Renal cortex interstitium (tissue), 15 donors: ENCODE measurements around the gene CNTLN. TPM values are rescaled to one million over a fixed set of nuclear protein-coding genes. Genes with fewer than 3 reads are reported as not detected.

Experiments used
- DNase-seq, 11 donors: peaks; one replicate each; pipeline ENCODE4 v3.0.0-alpha.2; 2013; ENCODE audit warnings: low read depth in 9 of 11, low spot score in 4 of 11; ENCODE audit errors: extremely low read depth in 1 of 11
- long read RNA-seq, 16 experiments: transcript quantifications; one replicate each; lab custom pipeline, GENCODE V29; 2026
- polyA plus RNA-seq, 3 donors: library from polyadenylated mRNA; unstranded; fragments of 120-200 nt; gene quantifications; one replicate each; pipeline ENCODE4 v1.2.1, GENCODE V29; 2013; ENCODE audit not compliant: insufficient read length in 3 of 3

Gene CNTLN, protein sequence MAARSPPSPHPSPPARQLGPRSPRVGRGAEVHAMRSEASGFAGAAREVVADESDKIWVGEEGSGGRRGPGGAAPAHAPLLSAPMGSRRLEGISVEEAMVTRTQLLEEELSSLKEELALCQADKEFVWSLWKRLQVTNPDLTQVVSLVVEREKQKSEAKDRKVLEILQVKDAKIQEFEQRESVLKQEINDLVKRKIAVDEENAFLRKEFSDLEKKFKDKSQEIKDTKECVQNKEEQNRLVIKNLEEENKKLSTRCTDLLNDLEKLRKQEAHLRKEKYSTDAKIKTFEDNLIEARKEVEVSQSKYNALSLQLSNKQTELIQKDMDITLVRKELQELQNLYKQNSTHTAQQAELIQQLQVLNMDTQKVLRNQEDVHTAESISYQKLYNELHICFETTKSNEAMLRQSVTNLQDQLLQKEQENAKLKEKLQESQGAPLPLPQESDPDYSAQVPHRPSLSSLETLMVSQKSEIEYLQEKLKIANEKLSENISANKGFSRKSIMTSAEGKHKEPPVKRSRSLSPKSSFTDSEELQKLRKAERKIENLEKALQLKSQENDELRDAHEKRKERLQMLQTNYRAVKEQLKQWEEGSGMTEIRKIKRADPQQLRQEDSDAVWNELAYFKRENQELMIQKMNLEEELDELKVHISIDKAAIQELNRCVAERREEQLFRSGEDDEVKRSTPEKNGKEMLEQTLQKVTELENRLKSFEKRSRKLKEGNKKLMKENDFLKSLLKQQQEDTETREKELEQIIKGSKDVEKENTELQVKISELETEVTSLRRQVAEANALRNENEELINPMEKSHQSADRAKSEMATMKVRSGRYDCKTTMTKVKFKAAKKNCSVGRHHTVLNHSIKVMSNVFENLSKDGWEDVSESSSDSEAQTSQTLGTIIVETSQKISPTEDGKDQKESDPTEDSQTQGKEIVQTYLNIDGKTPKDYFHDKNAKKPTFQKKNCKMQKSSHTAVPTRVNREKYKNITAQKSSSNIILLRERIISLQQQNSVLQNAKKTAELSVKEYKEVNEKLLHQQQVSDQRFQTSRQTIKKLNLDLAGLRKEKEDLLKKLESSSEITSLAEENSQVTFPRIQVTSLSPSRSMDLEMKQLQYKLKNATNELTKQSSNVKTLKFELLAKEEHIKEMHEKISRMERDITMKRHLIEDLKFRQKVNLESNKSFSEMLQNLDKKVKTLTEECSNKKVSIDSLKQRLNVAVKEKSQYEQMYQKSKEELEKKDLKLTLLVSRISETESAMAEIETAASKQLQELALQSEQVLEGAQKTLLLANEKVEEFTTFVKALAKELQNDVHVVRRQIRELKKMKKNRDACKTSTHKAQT (N-terminal part only)
- polyA plus RNA-seq: 10 to 100 TPM; 11.3 to 16.3 (median 12.2) TPM
- long read RNA-seq, donor 1: 0 reads
- long read RNA-seq, donor 2: 0 reads
- long read RNA-seq, donor 3, full-length matches to known transcripts: 2 of 2 reads
- long read RNA-seq, donor 3, partial matches to known transcripts: 0 of 2 reads
- long read RNA-seq, donor 3, other reads (novel, unspliced or antisense): 0 of 2 reads
- long read RNA-seq, donor 4, partial matches to known transcripts: 0 of 1 reads
- long read RNA-seq, donor 4, other reads (novel, unspliced or antisense): 0 of 1 reads
- long read RNA-seq, donor 5: 0 reads
- long read RNA-seq, donor 6: 0 reads
- long read RNA-seq, donor 7, full-length matches to known transcripts: 2 of 2 reads
- long read RNA-seq, donor 7, partial matches to known transcripts: 0 of 2 reads
- long read RNA-seq, donor 7, other reads (novel, unspliced or antisense): 0 of 2 reads
- long read RNA-seq, donor 8, full-length matches to known transcripts: 1 of 1 reads
- long read RNA-seq, donor 8, partial matches to known transcripts: 0 of 1 reads
- long read RNA-seq, donor 8, other reads (novel, unspliced or antisense): 0 of 1 reads
- long read RNA-seq, donor 9, full-length matches to known transcripts: 1 of 1 reads
- long read RNA-seq, donor 9, partial matches to known transcripts: 0 of 1 reads
- long read RNA-seq, donor 9, other reads (novel, unspliced or antisense): 0 of 1 reads
- long read RNA-seq, donor 10: 0 reads
- long read RNA-seq, donor 11: 0 reads
- long read RNA-seq, donor 12: 0 reads
- long read RNA-seq, donor 13: 0 reads
- long read RNA-seq, donor 14, full-length matches to known transcripts: 3 of 3 reads
- long read RNA-seq, donor 14, partial matches to known transcripts: 0 of 3 reads
- long read RNA-seq, donor 14, other reads (novel, unspliced or antisense): 0 of 3 reads
- long read RNA-seq, donor 15, full-length matches to known transcripts: 1 of 1 reads
- long read RNA-seq, donor 15, partial matches to known transcripts: 0 of 1 reads
- long read RNA-seq, donor 15, other reads (novel, unspliced or antisense): 0 of 1 reads
- long read RNA-seq, donor 16, full-length matches to known transcripts: 1 of 1 reads
- long read RNA-seq, donor 16, partial matches to known transcripts: 0 of 1 reads
- long read RNA-seq, donor 16, other reads (novel, unspliced or antisense): 0 of 1 reads

- DNase-seq: peak; percentile 76 to 91 (median 90)
Observed at GRCh38 chr9:17134396-17135294, at the start of gene CNTLN. Gene CNTLN (plus strand): TSS chr9:17135040. CDS start chr9:17135066, 26 bp downstream.

- DNase-seq: no peak
Observed at GRCh38 chr9:17088566-17088965, 46.3 kb upstream of the CNTLN start.

DNA sequence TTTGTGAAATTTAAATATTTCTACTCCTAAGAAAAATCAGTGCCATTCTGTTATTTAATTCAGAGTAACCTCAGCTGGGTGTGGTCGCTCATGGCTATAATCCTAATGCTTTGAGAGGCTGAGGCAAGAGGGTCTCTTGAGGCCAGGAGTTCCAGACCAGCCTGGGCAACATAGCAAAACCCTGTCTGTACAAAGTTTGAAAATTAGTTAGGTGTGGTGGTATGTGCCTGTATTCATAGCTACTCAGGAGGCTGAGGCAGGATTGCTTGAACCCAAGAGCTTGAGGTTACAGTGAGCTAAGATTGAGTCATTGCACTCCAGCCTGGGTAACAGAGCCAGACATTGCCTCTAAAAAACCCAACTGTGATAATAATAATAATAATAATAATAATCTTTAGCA lies 44.8 kb upstream of the CNTLN start:
- DNase-seq: no peak

- peak in 2 of 11 donors; percentile 7 to 18 for DNase-seq
Observed at GRCh38 chr9:17116400-17116837, 18.4 kb upstream of the CNTLN start.

DNA sequence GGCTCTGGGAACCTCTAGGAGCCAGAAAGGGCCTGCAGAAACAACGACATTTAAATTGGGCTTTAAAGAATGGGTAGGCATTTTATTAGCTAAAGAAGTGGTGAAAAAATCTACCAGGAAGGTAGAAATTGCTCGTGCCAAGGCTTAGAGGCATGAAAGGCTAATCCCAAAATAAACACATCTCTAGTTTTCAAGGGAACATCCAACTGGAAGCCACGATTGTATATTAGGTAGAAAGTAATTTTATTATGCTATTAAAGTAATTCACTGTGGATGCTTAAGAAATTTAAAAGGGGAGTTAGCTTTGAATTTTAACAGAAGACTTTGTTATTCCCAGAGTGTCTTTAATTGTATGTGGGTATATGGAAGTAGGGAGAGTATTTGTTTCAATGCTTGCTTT lies 17.5 kb upstream of the CNTLN start:
- DNase-seq: no peak

DNA sequence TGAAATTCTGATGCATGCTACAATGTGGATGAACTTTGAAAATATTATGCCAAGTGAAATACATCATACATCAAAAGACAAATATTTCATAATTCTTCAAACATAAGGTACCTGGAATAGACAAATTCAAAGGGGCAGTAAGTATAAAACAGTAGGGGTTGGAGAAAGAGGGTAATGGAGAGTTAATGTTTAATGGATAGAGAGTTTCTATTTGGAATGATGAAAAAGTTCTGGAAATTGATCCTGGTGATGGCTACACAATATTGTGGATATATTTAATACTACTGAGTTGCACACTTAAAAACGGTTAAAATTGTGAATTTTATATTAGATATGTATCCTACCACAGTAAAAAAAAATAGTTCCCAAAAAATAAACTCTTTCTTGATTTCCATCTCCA lies 14.6 kb upstream of the CNTLN start:
- no peak for DNase-seq

GRCh38 chr9:17121264-17121663 lies 13.6 kb upstream of the CNTLN start:
- no peak for DNase-seq

DNA sequence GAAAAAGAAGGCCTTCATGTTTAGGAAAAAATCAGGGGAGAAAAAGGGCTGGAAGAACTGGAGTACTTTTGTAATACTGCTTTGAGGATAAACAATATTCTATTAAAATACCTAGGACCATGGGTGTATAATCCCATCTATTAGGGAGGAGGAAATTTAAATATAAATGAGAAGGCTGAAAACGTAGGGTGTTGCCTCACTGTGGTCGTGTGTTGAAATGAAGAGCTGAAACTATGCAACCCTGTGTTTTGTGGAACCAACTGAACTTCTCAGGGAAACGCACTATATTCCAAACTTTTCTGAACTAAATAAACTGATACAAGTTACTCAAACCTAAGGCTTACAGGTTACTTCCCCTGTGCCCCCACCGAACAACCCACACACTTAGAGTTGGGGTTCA lies 4.5 kb upstream of the CNTLN start:
- no peak for DNase-seq

GRCh38 chr9:17130725-17131124 lies 4.1 kb upstream of the CNTLN start:
- DNase-seq: no peak

- DNase-seq: no peak
Observed at GRCh38 chr9:17131494-17131893, 3.3 kb upstream of the CNTLN start.

- peak in 10 of 11 donors; percentile 27 to 47 (median 39) for DNase-seq
Observed at GRCh38 chr9:17135295-17136160, 688 bp downstream of the CNTLN start.

DNA sequence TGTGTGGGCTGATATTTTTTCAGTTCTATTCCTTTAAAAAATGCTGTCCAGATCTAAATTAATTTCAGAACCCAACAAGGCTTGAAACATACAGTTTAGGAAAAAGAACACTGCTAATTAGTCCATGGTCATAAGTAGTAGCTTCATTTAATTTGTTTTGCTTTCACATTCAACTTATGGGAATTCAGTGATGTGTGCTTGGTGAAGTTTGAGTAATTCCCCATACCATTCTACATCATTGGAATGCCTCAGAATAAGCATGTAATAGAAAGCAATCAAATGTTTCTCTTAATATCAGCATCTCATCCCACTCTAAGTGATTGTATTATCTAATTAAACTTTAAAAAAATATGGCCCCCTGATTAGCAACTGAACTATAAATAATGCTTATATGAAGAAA lies 2.7 kb downstream of the CNTLN start:
- no peak for DNase-seq

DNA sequence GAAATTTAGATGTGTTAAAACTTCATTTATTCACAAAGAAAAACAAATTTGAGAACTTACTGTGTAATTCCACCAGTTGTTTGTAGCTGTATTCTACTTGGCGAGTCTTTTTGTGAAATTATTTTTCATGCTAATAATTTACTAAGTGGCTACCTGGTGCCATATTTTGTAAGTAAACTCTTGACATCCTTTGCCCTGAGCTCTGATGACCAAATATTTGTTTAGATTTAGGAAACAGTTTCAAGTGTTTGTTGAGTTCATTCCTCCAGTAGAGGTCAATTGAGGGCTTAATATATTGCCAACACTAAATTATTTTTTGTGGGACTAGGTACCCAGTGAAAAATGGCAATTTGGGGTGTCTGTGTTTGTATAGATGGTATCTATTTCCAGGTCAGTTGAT lies 3.7 kb downstream of the CNTLN start:
- no peak for DNase-seq

DNA sequence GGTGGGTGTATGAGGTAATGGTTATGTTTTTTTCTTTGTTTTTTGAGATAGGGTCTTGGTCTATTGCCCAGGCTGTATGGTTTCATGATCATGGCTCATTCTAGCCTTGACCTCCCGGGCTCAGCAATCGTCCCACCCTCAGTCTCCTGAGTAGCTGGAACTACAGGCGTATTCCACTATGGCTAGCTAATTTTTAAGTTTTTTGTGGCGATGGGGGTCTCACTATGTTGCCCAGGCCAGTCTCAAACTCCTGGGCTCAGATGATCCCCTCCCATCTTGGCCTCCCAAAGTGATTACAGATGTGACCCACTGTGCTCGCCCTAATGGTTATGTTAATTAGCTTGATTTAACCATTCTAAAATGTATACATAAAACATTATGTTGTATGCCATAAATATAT lies 5.6 kb downstream of the CNTLN start:
- DNase-seq: no peak

DNA sequence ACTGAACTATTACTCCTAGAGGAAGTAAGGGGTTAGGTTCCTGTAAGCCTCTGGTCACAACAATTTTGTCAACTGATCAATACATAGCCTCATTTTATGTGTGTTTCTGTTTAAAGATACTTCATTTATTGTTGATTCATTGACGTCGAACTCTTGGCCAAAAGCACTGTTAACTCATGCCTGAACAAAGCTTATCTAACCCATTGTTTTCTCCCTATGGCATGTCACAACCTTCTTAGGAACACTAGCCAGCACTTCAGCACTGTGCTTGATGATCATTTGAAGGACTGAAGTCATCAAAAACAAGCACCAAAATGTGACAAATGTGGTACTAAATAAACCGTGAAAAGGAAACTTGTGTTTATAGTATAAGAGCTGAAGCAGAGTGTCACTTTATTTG lies 13.5 kb downstream of the CNTLN start:
- DNase-seq: no peak
